ENCODE measurements around the gene FNDC8.

DNA sequence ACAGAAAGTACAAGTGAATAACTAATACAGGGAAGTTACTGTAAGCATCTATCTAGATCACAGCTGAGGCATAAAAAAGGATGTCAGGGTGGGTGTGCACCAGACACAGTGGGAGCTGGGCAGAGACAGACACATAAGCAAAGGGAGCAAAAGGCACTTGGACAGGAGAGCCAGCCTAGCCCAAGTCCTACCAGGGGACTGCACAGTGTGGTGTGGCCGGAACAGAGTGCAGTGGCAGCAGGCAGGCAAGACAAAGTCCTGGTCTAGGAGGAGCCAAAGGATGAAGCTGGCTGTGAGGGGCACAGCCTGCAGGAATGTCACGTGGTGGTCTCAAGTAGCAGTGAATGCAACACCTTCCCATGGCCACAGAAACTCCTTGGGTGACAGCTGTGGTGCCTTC, 23.6 kb upstream of the FNDC8 start:
- TF ChIP-seq, protein P1, sequence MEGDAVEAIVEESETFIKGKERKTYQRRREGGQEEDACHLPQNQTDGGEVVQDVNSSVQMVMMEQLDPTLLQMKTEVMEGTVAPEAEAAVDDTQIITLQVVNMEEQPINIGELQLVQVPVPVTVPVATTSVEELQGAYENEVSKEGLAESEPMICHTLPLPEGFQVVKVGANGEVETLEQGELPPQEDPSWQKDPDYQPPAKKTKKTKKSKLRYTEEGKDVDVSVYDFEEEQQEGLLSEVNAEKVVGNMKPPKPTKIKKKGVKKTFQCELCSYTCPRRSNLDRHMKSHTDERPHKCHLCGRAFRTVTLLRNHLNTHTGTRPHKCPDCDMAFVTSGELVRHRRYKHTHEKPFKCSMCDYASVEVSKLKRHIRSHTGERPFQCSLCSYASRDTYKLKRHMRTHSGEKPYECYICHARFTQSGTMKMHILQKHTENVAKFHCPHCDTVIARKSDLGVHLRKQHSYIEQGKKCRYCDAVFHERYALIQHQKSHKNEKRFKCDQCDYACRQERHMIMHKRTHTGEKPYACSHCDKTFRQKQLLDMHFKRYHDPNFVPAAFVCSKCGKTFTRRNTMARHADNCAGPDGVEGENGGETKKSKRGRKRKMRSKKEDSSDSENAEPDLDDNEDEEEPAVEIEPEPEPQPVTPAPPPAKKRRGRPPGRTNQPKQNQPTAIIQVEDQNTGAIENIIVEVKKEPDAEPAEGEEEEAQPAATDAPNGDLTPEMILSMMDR (IDR thresholded peaks at IDR 0.05) = no peak
- no peak for TF ChIP-seq POLR2A (IDR thresholded peaks at IDR 0.05)

Data from uterus (tissue), 2 donors.